NCI-H146 (cell line): ENCODE measurements around the gene LYST.

ENCODE experiments used
- DNase-seq: peaks from one replicate; lab custom pipeline; 2025; lab: John Stamatoyannopoulos, UW

Gene LYST

DNA sequence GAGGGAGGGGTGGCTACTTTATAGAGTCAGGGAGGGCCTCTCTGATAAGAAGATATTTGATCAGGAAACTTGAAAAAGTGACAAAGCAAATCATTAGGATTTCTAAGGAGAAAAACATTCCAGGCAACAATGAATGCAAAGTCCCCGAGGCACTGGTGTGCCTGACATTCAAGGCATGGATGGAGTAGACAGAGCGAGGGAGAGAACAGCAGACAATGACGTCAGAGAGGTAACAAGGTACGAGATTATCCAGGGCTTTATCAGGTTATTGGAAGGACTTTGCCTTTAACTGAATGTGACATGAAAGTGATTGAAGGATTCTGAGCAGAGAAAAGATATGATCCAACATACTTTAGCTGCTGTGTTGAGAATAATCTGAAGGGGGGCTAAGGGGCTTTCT lies 144.7 kb downstream of the LYST start:
- no peak for DNase-seq

DNA sequence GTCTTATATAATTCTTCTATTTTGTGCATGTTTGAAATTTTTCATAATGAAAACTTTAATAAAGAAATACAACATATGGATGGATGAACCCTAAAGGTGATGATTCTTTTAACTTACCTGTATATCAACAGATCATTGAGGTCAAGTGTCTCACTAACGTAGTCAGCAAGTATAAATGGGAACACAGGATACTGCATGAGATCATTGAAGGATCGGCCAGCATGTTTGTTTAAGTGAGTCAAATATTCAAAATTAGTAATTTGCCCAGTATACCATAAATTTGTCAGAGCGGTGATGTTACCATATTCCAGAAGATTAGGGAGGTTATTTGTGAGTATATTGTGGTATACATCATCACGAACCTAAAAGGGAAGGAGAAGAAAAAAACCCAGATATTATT lies 146.2 kb downstream of the LYST start:
- no peak for DNase-seq

DNA sequence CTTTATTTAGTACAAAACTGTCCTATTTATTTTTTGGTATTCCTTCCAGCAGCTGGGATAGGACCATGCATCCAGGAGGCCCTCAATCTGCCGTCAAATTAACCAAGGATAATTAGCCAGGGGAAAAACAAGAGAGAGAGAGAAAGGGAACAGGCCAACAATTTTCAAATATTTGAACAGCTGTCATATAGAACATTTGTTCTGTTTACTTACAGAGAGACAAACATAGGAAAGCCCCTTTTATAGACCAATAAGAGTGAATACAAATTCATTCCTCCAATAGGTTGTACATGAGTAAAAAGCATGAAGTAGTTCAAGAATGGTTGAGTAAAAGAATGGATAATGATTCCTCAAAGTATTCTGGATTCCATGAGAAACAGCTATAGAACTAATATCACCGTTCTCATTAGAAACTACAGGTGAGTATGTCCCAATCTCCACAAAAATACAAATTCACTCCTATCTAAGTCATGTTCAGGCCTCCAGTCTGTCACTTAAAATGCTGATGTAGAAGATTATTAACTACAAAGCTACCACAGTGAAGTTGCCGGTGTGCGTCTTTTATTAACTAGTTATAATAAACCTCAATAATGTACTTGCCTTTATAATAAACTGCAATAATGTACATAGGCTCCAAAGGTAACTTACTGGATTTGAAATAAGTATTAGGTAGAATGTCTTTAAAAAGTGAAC lies 152.4 kb downstream of the LYST start:
- peak; percentile 92 for DNase-seq

DNA sequence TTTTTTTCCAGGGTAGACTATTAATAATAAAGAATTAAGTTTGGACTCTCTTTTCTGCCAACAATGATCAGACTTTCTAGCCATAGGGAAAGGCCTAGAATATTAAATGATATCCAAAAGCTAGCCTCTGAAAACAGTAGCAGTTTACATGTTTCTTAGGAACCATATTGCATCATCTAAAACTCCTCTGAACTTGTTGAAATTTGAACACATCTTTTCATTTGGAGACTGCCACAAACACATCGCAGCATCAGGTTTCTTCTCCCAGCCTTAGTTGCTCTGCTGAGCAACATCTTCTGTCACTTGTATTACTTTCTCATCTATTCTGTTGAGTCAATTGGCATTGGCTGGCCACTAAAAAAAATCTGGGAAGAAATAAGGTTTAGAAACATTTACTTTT lies 153.9 kb downstream of the LYST start:
- DNase-seq: no peak

DNA sequence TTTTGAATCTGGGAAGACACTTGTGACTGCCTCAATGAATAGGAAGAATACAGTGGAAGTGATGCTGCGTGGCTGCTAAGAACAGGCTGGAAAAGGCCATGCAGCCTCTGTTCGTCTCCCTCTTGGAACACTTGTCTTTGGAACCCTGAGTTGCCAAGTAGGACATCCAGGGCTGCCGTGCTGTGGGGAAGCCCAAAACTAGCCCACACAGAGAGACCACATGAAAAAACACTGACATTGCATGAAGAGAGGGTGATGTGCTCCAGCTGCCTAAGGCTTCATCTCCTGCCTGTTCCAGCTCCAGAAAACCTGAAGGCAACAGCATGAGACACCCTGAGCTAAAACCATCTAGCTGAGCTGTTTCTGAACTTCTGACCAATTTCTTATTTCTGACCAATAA lies 156.0 kb downstream of the LYST start:
- peak; percentile 26 for DNase-seq

DNA sequence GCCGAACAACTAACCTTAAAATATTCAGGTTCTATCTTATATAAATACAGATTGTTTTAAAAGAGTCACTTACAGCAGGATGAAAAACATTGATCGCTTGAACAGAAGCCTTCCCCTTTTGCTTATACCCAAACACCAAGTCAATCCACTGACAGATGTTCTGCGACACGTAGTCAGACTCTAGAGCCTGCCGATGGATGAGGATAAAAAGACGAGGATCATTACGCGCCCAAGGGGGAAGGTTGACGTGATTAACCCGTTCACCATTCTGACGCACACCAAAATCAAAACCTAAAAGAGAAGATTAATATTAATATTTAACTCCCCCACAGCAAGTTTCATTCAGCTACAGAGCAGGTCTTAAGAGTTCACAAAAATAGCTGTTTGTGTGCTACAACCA lies 157.7 kb downstream of the LYST start:
- no peak for DNase-seq

DNA sequence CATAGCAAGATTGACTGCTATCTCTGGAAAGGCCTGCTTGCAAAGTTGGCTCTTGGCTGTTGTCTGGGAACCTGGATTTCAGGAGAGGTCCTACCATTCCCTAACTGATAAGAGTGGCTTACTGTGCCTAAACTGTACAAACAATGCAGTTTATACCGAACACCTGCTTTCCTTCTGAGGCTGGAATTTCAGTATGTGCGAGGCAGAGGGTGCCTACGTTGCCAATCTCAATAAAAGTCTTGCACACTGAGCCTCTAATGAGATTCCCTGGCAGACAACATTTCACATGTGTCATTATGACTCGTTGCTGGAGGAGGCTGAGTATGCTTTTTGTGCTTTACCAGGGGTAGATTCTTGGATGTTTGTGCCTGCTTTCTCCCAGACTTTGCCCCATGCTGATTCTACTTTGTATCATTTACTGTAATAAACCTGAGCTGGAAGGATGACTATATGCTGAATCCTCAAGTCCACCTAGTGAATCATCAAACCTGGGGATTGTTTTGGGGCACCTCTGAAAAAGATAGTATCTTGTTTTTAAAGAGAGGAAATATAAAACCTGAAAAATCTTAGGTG lies 158.2 kb downstream of the LYST start:
- DNase-seq: peak; percentile 39

DNA sequence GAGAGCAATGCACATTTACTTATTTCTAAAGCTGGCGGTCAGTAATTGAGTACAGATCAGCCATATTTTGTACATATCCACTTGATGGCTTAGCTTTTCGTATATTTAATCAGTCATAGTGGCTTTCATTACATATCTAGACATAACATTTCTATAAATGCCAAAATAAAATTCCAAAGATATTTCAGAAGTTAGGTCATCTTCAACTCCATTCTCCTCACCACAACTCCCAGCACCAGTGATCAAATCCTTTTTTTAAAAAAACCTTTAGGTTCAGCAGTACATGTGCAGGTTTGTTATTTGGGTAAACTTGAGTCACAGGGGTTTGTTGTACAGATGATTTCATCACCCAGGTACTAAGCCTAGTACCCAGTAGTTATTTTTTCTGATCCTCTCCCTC lies 163.2 kb downstream of the LYST start:
- no peak for DNase-seq

DNA sequence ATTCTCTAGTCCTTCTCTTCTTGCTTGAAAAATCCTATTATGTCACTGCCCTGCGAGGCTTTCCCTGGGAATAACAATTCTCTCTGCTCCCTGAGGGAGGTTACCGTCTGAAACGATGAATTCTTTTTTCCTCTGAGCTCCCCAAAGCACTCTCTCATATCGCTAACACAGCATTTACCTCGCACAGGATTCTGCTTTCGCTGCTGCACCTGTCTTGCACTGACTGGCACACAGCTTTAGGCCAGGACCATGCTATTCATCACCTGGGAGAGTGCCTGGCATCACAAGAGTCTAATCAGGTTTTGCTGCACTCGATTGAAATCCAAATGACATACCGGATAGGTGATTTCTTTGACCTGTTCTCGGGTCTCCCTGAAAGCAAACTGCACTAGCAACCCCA lies 164.3 kb downstream of the LYST start:
- DNase-seq: no peak

DNA sequence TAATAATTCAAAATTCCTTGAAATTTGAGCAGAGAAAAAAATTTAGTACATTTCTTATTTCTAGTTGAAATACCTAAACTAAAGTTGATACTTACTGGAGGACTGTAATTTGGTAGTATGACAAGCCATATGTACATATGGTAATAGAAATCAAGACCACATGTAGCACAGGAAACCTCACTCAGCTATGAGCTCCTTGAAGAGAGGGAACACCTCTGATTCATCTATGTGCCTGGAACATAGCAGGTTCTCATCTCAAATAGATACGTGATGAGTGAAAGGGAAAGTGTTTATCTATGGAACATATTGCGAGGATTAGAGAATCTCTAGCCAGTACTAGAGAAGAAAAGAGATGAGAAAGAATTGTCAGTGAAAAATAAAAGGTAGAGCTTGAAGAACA lies 169.2 kb downstream of the LYST start:
- DNase-seq: no peak

DNA sequence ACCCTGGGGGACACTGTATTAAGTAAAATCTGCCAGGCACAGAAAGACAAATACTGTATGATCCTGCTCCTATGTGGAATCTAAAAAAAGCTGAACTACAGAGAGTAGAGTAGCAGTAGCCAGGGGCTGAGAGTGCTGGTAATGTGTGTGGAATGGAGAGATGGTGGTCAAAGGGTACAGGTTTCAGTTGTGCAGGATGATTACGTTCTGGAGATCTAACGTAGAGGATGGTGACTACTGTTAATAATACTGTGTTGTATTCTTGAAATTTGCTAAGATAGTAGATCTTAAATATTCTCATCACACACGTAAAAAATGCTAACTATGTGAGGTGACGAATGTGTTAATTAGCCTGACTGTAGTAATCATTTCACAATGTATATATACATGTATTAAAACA lies 177.3 kb downstream of the LYST start:
- DNase-seq: no peak

DNA sequence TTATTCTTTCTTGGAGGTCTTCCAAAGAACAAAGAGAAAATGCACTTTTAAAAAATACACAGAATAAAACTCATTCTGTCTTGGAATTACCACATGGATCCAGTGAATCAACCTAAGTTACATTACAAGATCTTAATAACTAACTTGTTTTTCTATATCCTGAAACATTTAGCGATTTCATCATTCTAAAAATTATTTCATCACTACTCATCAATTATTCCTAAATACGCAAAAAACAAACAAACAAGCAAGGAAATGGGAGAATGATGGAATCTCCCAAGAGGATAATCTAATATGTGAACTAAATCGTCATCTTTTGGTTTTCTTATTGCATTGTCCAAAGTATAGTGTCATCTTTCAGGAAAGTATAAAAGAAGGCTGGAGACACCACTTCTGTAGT lies 178.6 kb downstream of the LYST start:
- no peak for DNase-seq

DNA sequence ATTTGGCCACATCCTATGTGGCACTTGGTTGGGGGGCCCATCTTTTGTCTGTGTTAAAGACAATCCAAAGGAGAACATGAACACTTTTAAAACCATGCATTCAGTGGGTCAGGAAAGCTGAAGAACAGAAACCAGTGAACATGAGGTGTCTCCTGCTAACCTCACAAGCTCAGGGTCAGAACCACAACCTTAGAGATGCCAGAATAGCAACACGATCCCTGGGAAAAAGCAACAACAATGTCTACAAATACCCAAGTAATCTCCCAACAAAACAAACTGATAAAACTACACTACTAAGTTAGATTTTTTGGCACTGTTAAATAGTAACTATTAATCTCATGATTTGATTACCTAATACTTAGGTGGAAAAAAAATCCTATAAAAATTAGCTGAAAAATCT lies 183.1 kb downstream of the LYST start:
- no peak for DNase-seq

DNA sequence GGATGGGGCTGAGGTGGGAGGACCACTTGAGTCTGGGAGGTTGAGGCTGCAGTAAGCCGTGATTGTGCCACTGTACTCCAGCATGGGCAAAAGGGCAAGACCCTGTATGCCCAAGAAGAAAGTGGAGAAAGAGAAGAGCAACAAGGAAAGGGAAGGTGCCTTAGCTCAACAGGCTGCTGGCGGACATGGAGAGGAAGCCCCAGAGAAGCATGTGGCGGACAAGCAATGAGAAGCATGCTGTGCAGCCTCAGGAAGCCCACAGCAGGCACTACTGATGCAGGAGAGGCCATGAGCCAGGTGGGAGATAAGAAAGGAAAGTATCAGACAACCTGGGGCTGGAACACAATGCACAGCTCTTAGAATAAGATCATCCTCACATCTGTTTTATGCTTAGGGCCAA lies 184.5 kb downstream of the LYST start:
- DNase-seq: peak; percentile 56

DNA sequence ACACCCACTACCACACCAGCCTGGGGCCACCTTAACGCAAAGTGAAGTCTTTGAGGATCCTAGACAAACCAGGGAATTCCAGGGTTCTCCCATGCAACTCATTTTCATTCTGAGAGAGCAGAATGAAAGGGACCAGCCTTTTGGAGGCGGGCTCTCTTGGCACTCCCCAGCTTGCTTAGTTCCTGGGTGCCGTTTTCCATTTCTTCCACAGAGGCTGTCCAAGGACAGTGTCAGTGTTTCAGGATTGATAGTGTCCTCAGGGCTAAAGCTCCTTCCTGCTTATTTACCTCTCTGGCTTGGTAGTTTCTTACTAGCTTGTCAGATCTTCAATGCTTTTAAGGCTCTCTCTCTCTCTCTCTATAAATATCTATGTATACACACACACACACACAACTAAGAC lies 187.1 kb downstream of the LYST start:
- no peak for DNase-seq

DNA sequence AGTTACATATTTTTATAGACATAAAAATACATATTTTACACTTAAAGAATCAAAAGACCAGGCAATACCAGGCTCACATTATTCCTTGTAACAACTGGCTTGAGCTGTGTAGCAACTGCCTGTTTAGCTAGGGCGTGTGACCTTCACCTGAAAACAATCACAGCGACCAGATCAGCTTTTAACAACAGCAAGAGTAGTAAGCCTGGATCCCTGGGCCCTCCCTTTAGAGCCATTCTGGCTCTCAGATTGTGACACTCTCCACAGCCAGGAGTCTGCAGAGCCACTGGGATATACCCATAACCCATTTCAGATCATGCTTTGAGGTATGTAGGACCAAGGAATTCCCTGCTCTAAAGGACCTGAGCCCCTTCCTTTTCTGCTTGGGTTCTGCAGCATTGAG lies 187.7 kb downstream of the LYST start:
- DNase-seq: no peak

DNA sequence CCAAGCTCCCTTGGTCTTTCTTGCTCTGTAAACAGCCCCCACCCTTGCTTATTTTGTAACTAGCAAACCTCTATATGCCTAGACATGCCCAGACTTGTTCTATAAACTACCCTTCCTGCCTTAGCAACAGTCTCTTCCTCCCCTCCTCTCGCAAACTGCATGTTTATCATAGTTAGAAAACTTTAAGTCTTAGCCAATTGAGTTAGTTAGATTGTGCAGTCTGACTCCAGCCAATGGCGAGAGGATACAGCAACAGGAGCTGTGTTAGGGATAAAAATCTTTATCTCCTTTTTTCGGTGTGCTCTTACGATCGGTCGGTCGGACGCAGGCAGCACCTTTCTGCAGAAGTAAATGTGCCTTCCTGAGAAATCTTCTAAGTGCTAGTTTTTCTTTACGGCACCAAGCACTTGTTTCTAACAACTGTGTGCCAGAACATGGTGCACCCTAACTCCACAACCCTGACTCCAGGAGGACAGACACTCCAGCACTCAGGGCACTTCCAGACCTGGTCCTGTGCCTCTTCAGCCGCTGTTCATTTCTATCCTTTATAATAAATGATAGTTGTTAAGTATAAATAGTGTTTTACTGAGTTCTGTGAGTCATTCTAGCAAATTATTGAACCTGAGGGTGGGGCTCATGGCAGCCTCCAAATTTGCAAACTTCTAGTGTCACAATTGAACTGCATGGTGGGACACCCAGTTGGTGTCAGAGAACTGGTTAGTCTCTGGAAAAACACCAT lies 191.4 kb downstream of the LYST start:
- DNase-seq: no peak

DNA sequence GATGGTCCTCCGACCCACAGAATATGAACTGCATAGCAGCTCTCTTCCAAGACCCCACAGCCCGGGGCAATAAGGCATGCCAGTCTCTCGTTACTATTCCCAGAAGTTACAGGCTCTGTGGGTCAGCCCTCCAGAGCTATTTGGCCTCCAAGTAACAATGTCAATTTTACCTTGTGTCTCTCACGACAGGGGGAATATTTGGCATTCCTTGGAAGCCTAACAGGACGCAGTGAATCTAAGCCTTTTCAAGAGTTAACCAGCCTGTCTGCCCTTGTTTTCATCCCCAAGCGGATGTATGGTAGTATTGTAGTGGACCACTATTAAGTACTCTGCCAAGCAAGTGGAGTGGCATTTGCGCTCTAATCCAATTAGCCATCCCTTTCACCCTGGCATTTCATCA lies 192.7 kb downstream of the LYST start:
- no peak for DNase-seq

DNA sequence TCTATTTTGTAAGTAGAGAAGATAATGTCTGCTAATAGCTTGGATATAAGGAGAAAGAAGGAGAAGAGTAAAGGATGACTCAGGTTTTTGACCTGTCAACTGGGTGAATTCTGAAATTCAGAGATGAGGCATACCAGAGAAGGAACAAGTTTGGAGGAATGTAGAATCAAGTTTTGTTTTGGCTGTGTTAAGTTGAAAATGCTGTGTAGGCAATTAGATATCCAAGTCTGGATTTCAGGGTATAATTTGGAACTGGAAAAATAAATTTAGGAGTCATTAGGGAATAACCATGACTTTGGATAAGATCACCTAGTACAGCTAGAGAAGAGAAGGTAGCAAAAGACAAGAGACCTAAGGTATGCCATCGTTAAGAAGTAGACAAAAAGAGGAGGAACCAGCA lies 194.7 kb downstream of the LYST start:
- DNase-seq: no peak

DNA sequence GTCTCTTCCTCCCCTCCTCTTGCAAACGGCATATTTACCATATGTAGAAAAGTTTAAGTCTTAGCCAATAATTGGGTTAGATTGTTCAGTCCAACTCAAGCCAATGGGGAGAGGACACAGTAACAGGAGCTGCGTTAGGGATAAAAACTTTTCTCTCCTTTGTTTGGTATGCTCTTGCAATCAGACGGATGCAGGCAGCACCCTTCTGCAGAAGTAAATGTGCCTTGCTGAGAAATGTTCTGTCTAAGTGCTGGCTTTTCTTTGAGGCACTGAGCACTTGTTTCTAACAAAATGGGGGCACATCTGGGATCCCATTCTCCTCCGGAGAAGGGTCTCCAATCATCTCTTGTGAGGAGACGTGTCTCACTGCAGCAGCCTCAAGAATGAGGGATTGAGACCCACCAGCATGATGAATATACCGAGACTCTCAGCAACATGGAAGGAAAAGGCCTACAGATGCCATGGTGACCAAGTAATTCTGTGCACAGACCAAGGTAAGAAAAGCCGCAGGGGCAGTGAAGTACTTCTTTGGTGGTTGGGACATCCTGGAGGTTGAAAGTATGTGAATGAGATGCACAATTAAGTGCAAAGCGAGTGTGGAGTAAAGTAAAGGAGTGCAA lies 196.4 kb downstream of the LYST start:
- no peak for DNase-seq

DNA sequence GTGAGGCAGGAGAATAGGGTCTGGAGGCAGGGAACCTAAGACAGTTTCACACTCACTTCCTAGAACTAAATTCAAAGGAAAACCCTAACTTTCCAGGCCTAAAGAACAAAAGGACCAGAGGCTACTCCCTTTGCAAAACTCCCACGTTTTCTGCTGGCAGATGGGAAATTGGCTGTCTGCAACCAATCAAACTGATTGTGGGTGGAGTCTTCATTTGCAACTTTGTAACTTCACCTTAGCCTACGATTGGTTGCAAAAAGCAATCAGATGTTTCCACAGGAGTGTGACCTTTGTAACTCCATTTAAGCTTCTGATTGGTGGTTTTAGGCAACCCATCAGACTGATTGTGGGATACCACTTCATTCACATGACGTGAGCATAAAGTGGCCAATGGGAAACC lies 197.4 kb downstream of the LYST start:
- no peak for DNase-seq

DNA sequence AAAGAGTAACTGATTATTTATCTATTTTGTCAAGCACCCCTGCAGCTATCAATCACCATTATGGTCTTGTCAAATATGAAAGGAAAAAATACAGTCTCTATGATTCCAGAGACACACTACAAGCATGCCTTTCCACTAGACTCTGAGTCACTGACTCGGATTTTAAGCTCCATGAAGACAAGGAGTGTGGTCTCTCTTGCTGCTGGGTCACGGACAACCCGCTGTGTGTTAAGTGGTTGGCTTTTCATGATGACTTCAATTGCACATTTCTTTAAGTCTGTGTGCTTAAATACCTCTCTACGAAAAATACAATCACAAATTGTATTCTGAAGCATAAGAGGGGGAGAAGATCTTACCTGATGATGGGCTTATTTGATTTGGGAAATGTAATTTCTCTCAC lies 203.1 kb downstream of the LYST start:
- no peak for DNase-seq

DNA sequence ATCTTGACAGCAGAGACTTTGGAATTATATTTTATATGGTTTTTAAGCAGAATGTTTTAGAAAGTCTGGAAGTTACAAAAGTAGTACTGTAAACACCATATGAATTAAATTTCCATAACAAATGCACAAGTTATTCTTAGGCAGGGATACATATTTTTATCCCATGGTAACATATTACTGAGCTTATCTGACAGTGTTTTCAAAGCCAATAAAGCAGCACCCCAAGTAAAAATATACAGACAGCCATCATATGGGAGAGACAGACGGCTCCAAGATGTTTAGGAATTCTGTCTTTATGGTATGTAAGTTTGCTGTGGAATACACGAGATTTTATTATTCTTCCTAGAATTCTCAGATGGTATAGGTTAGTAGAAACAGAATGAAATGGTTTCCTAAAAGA lies 205.1 kb downstream of the LYST start:
- no peak for DNase-seq
